ENCODE measurements around the gene DAO.
A peak's percentile ranks its signal among the peaks of the same experiment; 100 is the strongest.

DAO gene

DNA sequence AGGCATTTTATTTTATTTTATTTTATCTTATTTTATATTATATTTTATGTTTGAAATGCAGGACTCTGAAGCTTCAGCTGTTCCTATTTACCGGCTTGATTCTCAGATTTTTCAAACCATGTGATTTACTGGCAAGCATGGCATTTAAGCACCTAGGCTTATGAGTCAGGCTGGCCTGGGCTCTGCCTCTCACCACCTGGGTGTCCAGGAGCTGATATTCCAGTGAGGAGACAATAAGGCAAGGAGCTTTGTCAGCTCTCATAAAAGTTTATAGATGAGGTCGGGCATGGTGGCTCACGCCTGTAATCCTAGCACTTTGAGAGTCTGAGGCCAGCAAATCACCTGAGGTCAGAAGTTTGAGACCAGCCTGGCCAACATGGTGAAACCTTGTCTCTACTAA, 2.1 kb downstream of the DAO start:
- TF ChIP-seq, protein P1, sequence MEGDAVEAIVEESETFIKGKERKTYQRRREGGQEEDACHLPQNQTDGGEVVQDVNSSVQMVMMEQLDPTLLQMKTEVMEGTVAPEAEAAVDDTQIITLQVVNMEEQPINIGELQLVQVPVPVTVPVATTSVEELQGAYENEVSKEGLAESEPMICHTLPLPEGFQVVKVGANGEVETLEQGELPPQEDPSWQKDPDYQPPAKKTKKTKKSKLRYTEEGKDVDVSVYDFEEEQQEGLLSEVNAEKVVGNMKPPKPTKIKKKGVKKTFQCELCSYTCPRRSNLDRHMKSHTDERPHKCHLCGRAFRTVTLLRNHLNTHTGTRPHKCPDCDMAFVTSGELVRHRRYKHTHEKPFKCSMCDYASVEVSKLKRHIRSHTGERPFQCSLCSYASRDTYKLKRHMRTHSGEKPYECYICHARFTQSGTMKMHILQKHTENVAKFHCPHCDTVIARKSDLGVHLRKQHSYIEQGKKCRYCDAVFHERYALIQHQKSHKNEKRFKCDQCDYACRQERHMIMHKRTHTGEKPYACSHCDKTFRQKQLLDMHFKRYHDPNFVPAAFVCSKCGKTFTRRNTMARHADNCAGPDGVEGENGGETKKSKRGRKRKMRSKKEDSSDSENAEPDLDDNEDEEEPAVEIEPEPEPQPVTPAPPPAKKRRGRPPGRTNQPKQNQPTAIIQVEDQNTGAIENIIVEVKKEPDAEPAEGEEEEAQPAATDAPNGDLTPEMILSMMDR (IDR thresholded peaks at IDR 0.05; ENCODE audit: control extremely low read depth, extremely low read depth, low read depth, missing control alignments): no peak
- ChIA-PET POLR2A (no interaction called here), CTCF (interaction anchor here (1.1 to 1.8 kb wide), 5 partner anchors 8 to 216 kb away, joined by 3 to 9 read pairs (median 3); partner anchors contain the start of gene ALKBH2)
- DNase-seq (ENCODE audit: extremely low spot score): no peak

DNA sequence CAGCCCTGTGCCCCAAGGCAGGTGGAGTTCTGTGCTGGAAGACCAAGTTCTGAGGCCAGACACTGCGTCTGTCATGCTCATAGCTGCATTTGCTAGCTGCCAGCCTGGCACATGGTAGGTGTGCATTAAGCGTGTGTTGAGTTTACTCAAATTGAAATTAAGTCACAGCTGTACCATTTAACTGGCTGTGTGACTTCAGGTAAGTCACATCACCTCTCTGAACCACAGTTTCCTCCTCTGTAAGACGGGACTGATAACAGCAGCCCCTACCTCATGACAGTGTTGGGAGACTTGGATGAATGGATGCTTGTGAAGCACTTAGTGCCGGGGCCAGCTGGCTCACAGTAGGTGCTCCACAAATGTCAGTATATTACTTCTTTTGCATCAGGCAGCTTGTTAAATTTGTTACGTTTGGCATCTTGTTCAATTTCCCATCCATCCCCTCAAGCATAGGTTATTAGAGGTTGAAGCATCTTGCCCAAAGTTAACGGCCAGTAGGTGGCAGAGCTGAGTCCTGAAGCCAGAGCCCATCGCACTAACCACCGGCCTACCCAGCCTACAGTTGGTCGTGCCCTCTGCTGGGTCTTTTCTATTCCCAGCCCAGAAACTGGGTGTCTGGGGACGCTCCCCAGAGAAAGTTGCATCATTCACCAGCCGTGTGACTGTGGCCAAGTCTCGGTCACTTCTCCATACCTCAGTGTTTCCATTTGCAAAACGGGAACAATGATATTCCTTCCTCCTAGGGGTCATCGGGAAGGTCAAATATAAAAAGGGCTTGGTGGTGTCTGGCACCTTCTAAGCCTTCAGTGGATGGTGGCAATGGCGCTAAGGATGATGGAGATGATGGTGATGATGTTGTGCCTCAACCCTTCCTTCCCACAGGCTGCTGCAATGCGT, 4.5 kb downstream of the DAO start:
- TF ChIP-seq, protein P1 (IDR thresholded peaks at IDR 0.05; ENCODE audit: control extremely low read depth, extremely low read depth, low read depth, missing control alignments): peak; percentile 71
- DNase-seq (ENCODE audit: extremely low spot score): peak; percentile 72
- ChIA-PET POLR2A (no interaction called here), CTCF (interaction anchor here (0.9 to 3.0 kb wide), 29 partner anchors 9 to 509 kb away, joined by 3 to 16 read pairs (median 4); partner anchors contain the start of gene ALKBH2)

DNA sequence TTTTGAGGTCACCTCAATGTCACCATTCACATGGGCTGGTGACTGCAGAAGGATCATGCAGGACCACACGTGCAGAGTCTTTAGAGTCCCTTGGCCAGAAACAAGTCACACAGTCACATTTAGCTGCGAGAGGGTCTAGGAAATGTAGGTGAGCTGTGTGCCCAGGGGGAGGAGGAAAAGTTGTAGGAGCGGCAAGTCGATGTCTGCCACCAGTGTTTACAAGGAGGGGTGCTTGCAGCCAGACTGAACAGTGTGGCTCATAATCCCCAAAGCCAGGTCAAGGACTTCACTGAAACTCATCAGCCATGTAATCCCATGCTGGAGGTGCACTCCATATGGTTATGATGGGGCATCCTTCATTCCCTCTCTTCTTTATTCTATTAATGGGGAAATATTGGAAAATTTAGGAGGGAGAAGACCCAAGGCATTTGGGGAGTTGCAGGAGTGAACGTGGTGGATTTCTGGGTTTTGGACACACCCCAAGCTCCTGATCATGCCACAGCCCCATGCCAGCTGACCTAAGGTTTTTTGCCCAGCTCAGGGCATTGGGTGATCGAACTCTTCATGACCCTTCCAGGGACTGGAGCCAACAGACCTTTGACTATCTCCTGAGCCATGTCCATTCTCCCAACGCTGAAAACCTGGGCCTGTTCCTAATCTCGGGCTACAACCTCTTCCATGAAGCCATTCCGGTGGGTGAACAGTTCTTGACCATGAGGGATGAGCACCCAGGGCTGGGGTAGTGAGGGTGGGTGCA, 7.2 kb downstream of the DAO start:
- POLR2A ChIA-PET: no interaction called here
- CTCF ChIA-PET: interaction anchor here (1.6 kb wide), 2 partner anchors 10 to 64 kb away, joined by 3 to 5 read pairs; no protein-coding TSS in a partner anchor
- TF ChIP-seq, protein P1 (IDR thresholded peaks at IDR 0.05; ENCODE audit: control extremely low read depth, extremely low read depth, low read depth, missing control alignments): no peak
- no peak for DNase-seq (ENCODE audit: extremely low spot score)

DNA sequence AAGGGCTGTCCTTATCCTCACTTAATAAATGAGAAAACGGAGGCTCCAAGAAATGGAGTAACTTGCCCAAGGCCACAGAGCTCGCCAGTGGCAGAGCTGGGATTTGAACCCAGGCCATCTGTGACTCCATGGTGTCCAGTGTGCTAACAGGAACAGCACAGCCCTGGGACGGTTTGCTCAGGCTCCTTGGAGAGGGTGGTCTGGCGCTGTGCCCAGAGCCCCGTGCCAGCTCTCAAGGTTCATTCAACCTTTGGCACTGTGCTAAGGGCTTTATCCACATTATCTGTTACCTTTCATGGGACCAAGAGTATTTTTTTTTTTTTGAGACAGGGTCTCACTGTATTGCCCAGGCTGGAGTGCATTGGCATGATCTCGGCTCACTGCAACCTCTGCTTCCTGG, 8.1 kb downstream of the DAO start:
- TF ChIP-seq, protein P1 (IDR thresholded peaks at IDR 0.05; ENCODE audit: control extremely low read depth, extremely low read depth, low read depth, missing control alignments): no peak
- ChIA-PET POLR2A (no interaction called here), CTCF (no interaction called here)
- DNase-seq (ENCODE audit: extremely low spot score): no peak

DNA sequence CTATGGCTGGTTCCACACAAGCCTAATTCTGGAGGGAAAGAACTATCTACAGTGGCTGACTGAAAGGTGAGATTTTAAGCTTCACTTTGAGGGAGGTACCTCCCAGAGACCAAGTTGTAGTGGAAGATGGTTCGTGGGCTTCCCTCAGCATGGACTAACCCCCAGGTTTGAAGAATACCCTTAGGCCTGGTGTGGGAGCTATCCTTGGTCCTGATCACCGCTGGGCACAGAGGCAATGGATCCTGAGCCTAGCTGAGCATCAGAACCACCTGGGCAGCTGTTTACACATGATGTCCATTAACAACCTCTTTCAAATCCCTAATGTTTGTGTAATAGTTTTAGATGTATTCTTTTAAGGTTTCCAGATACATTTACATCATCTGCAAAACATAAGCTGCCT, 10.3 kb downstream of the DAO start:
- CTCF ChIA-PET: interaction anchor here (1.3 to 2.7 kb wide), 5 partner anchors 9 to 203 kb away, joined by 3 to 9 read pairs (median 4); partner anchors contain the start of gene ALKBH2
- POLR2A ChIA-PET: no interaction called here
- DNase-seq (ENCODE audit: extremely low spot score): no peak
- TF ChIP-seq, protein P1 (IDR thresholded peaks at IDR 0.05; ENCODE audit: control extremely low read depth, extremely low read depth, low read depth, missing control alignments): no peak

DNA sequence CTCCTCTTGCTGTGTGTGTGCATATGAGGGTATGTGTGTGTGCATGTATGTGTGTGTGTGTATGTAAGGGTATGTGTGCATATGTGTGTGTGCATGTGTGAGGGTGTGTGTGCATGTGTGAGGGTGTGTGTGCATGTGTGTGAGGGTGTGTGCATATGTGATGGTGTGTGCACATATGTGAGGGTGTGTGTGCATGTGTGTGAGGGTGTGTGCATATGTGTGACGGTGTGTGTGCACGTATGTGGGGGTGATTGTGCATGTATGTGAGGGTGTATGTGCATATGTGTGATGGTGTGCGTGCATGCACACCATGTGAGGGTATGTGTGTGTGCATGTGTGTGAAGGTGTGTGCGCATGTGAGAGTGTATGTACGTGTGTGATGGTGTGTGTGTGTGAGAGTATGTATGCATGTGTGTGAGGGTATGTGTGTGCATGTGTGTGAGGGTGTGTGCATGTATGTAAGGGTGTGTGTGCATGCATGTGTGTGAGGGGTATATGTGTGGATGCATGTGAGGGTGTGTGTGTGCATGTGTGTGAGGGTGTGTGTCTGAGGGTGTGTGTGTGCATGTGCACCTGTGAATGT, 15.4 kb downstream of the DAO start:
- CTCF ChIA-PET: no interaction called here
- DNase-seq (ENCODE audit: extremely low spot score): no peak
- POLR2A ChIA-PET: no interaction called here
- TF ChIP-seq, protein P1 (IDR thresholded peaks at IDR 0.05; ENCODE audit: control extremely low read depth, extremely low read depth, low read depth, missing control alignments): no peak
